ENCODE results near the gene SLC38A8. TPM values are rescaled to one million over a fixed set of nuclear protein-coding genes. Genes with fewer than 3 reads are reported as not detected.

The SLC38A8 gene
- total RNA-seq, 3 donors from 2014 or later (not counting 1 experiment from before 2014, with no cell fraction given), result not detected

- no peaks in the 10 kb centered on the region for H3K9me3 Mint-ChIP-seq
- Histone ChIP-seq H3K36me3 (ENCODE audit: control insufficient read depth, insufficient read depth, low read length) (peaks cover 90% of the 10 kb centered on the region), H3K27me3 (ENCODE audit: control insufficient read depth, insufficient read depth, low read length) (no peaks in the 10 kb centered on the region), H3K4me3 (ENCODE audit: low read length) (no peak overlapping the region), H3K9me3 (ENCODE audit: control insufficient read depth, insufficient read depth, low read length) (no peaks in the 10 kb centered on the region), H3K27ac (ENCODE audit: low read length) (no peak overlapping the region), H3K4me1 (ENCODE audit: control insufficient read depth, insufficient read depth, low read length) (no peaks in the 10 kb centered on the region)
- intact Hi-C loops (cut with micrococcal nuclease), result no loop called here
- no peak for TF ChIP-seq CTCF (IDR thresholded peaks at IDR 0.05)
- DNase-seq, result no peak
- WGBS (ENCODE audit: insufficient coverage), result 91% methylated on average over 11 of the region's 11 CpGs
- no peak overlapping the region for H3K27ac Mint-ChIP-seq
- ATAC-seq, result no peak
- no peaks in the 10 kb centered on the region for H3K27me3 Mint-ChIP-seq (ENCODE audit: low read depth in 2 of 2)
- H3K36me3 Mint-ChIP-seq, result peaks cover 29% of the 10 kb centered on the region
- no peak overlapping the region for H3K4me3 Mint-ChIP-seq
- H3K4me1 Mint-ChIP-seq, result no peaks in the 10 kb centered on the region
Measured at GRCh38 chr16:84058664-84059063, 16.1 kb upstream of the SLC38A8 start.

GRCh38 chr16:84058211-84058610 is 15.6 kb upstream of the SLC38A8 start:
- Mint-ChIP-seq H3K4me3 (no peak overlapping the region), H3K27ac (no peak overlapping the region), H3K36me3 (peaks cover 30% of the 10 kb centered on the region), H3K4me1 (no peaks in the 10 kb centered on the region), H3K9me3 (no peaks in the 10 kb centered on the region), H3K27me3 (ENCODE audit: low read depth in 2 of 2) (no peaks in the 10 kb centered on the region)
- no peak overlapping the region for H3K4me3 ChIP-seq (ENCODE audit: low read length)
- intact Hi-C loops (cut with micrococcal nuclease), result no loop called here
- WGBS (ENCODE audit: insufficient coverage), result 95% methylated on average over 15 of the region's 15 CpGs
- H3K4me1 ChIP-seq (ENCODE audit: control insufficient read depth, insufficient read depth, low read length), result no peaks in the 10 kb centered on the region
- H3K27ac ChIP-seq (ENCODE audit: low read length), result no peak overlapping the region
- peaks cover 90% of the 10 kb centered on the region for H3K36me3 ChIP-seq (ENCODE audit: control insufficient read depth, insufficient read depth, low read length)
- H3K9me3 ChIP-seq (ENCODE audit: control insufficient read depth, insufficient read depth, low read length), result no peaks in the 10 kb centered on the region
- ATAC-seq (no peak), DNase-seq (no peak)
- TF ChIP-seq CTCF (IDR thresholded peaks at IDR 0.05), result no peak
- no peaks in the 10 kb centered on the region for H3K27me3 ChIP-seq (ENCODE audit: control insufficient read depth, insufficient read depth, low read length)

GRCh38 chr16:84056933-84057332 is 14.3 kb upstream of the SLC38A8 start:
- ATAC-seq, result no peak
- intact Hi-C loops (cut with micrococcal nuclease), result no loop called here
- H3K4me3 ChIP-seq (ENCODE audit: low read length), result no peak overlapping the region
- H3K27ac ChIP-seq (ENCODE audit: low read length), result no peak overlapping the region
- H3K4me1 ChIP-seq (ENCODE audit: control insufficient read depth, insufficient read depth, low read length), result no peaks in the 10 kb centered on the region
- H3K36me3 Mint-ChIP-seq, result peaks cover 37% of the 10 kb centered on the region
- no peaks in the 10 kb centered on the region for H3K27me3 ChIP-seq (ENCODE audit: control insufficient read depth, insufficient read depth, low read length)
- H3K9me3 Mint-ChIP-seq, result no peaks in the 10 kb centered on the region
- no peak for TF ChIP-seq CTCF (IDR thresholded peaks at IDR 0.05)
- no peak overlapping the region for H3K4me3 Mint-ChIP-seq
- H3K4me1 Mint-ChIP-seq, result no peaks in the 10 kb centered on the region
- no peak for DNase-seq
- H3K9me3 ChIP-seq (ENCODE audit: control insufficient read depth, insufficient read depth, low read length), result no peaks in the 10 kb centered on the region
- no peaks in the 10 kb centered on the region for H3K27me3 Mint-ChIP-seq (ENCODE audit: low read depth in 2 of 2)
- peaks cover 89% of the 10 kb centered on the region for H3K36me3 ChIP-seq (ENCODE audit: control insufficient read depth, insufficient read depth, low read length)
- H3K27ac Mint-ChIP-seq, result no peak overlapping the region
- WGBS (ENCODE audit: insufficient coverage), result 98% methylated on average over 6 of the region's 7 CpGs
